WTC11 (cell line): ENCODE results near the gene RSRC1.

ENCODE experiments used
- FOXK1 ChIP-seq: sonication (generic); formaldehyde crosslinking; IDR thresholded peaks from 2 replicates; pipeline ENCODE4 v1.8.0; 2022; ENCODE audit warnings: mild to moderate bottlenecking, moderate library complexity, missing genetic modification reagents
- NR1H2 ChIP-seq: sonication (generic); formaldehyde crosslinking; IDR thresholded peaks from 2 replicates; pipeline ENCODE4 v1.9.0; 2021; ENCODE audit warnings: mild to moderate bottlenecking, moderate library complexity, missing genetic modification reagents
- TEAD4 ChIP-seq: sonication (generic); formaldehyde crosslinking; IDR thresholded peaks from 2 replicates; pipeline ENCODE4 v1.8.0; 2022; ENCODE audit warnings: mild to moderate bottlenecking, missing genetic modification reagents
- TF ChIP-seq, protein P1 (sequence below): fragments of 200-600 bp; IDR thresholded peaks from 2 replicates; pipeline ENCODE4 v1.8.0; 2022; ENCODE audit warnings: antibody characterized with exemption

DNA sequence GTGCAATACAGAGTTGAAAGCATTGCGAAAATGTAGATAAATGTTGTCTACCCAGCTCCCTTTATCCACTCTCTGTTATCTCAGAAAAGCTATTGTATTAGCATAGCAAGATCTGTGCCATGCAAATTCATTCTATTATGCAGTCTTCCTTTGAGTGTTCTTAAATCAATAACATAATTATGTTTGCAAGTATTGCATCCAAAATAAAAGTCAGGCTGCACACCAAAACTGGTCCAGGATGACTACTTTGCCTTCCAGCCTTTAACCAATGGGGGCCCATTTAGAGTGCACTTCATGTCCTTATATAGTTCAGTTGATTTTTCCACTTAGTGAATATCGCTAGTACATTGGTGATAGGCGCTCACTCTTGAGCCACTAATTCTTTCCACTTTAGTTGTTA lies 353.7 kb downstream of the RSRC1 start:
- TF ChIP-seq, protein P1, sequence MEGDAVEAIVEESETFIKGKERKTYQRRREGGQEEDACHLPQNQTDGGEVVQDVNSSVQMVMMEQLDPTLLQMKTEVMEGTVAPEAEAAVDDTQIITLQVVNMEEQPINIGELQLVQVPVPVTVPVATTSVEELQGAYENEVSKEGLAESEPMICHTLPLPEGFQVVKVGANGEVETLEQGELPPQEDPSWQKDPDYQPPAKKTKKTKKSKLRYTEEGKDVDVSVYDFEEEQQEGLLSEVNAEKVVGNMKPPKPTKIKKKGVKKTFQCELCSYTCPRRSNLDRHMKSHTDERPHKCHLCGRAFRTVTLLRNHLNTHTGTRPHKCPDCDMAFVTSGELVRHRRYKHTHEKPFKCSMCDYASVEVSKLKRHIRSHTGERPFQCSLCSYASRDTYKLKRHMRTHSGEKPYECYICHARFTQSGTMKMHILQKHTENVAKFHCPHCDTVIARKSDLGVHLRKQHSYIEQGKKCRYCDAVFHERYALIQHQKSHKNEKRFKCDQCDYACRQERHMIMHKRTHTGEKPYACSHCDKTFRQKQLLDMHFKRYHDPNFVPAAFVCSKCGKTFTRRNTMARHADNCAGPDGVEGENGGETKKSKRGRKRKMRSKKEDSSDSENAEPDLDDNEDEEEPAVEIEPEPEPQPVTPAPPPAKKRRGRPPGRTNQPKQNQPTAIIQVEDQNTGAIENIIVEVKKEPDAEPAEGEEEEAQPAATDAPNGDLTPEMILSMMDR = no peak
- TF ChIP-seq TEAD4 (CRISPR knock-in tag) (no peak), FOXK1 (CRISPR knock-in tag) (no peak), NR1H2 (CRISPR knock-in tag) (no peak)
